Neuronal stem cell (in vitro differentiated cells): ENCODE data around the gene MPPED1.
A peak's percentile ranks its signal among the peaks of the same experiment; 100 is the strongest.

Source experiments
- DNase-seq: peaks from one replicate; pipeline ENCODE4 v3.0.0-alpha.2; 2013; ENCODE audit warnings: low spot score
- H2AFZ ChIP-seq: one replicate; pipeline ENCODE4 v1.6.1; 2013; ENCODE audit warnings: mild to moderate bottlenecking, low read length, inconsistent platforms
- H2AK5ac ChIP-seq: 2 replicates; pipeline ENCODE4 v1.6.1; 2013; ENCODE audit warnings: low read depth, mild to moderate bottlenecking, inconsistent platforms, low read length, moderate library complexity, mixed read lengths
- H2BK120ac ChIP-seq: 2 replicates; pipeline ENCODE4 v1.6.1; 2013; ENCODE audit warnings: low read depth, mild to moderate bottlenecking, inconsistent platforms, low read length, moderate library complexity, mixed read lengths
- H2BK12ac ChIP-seq: one replicate; pipeline ENCODE4 v1.6.1; 2013; ENCODE audit warnings: low read length, inconsistent platforms
- H2BK15ac ChIP-seq: 2 replicates; pipeline ENCODE4 v1.6.1; 2013; ENCODE audit warnings: mild to moderate bottlenecking, low read length, inconsistent platforms, mixed read lengths
- H2BK5ac ChIP-seq: one replicate; pipeline ENCODE4 v1.6.1; 2013; ENCODE audit warnings: inconsistent platforms, mild to moderate bottlenecking, low read length, moderate library complexity
- H3K14ac ChIP-seq: one replicate; pipeline ENCODE4 v1.6.1; 2013; ENCODE audit warnings: low read length, inconsistent platforms
- H3K18ac ChIP-seq: 2 replicates; pipeline ENCODE4 v1.6.1; 2013; ENCODE audit warnings: low read length, inconsistent platforms
- H3K23ac ChIP-seq: 2 replicates; pipeline ENCODE4 v1.6.1; 2013; ENCODE audit warnings: low read depth, mild to moderate bottlenecking, mixed read lengths, low read length, inconsistent platforms; ENCODE audit not compliant: poor library complexity
- H3K27ac ChIP-seq: replicated peaks from 3 replicates; pipeline ENCODE4 v1.5.1; 2013; ENCODE audit warnings: low read length, inconsistent platforms
- H3K27me3 ChIP-seq, 3 experiments: 2 replicates each; pipeline ENCODE4 v1.6.1; 2013; ENCODE audit warnings: low read length in 3 of 3, mild to moderate bottlenecking in 2 of 3, inconsistent platforms in 1 of 3, low read depth in 1 of 3, mixed read lengths in 1 of 3, moderate library complexity in 1 of 3; ENCODE audit not compliant: control insufficient read depth in 3 of 3, insufficient read depth in 3 of 3
- H3K36me3 ChIP-seq, 2 donors: replicated peaks in 1 of 2; 2 replicates each; pipeline ENCODE4 v1.6.1; 2013; ENCODE audit warnings: low read length in 2 of 2; ENCODE audit not compliant: control insufficient read depth in 2 of 2, insufficient read depth in 2 of 2
- H3K4ac ChIP-seq: 2 replicates; pipeline ENCODE4 v1.6.1; 2013; ENCODE audit warnings: inconsistent platforms, mild to moderate bottlenecking, low read length, moderate library complexity
- H3K4me1 ChIP-seq, 2 donors: 1 replicate in 1 of 2; 2 replicates in 1 of 2; pipeline ENCODE4 v1.6.1; 2013; ENCODE audit warnings: low read length in 2 of 2, low read depth in 1 of 2; ENCODE audit not compliant: control insufficient read depth in 2 of 2, insufficient read depth in 1 of 2
- H3K4me2 ChIP-seq: one replicate; pipeline ENCODE4 v1.6.1; 2013; ENCODE audit warnings: mild to moderate bottlenecking, low read length, inconsistent platforms; ENCODE audit not compliant: insufficient read depth, poor library complexity, severe bottlenecking
- H3K4me3 ChIP-seq, 2 donors: 2 replicates each; pipeline ENCODE4 v1.5.1; 2013; ENCODE audit warnings: low read length in 2 of 2, mild to moderate bottlenecking in 2 of 2, inconsistent platforms in 1 of 2, moderate library complexity in 1 of 2
- H3K79me1 ChIP-seq: one replicate; pipeline ENCODE4 v1.6.1; 2013; ENCODE audit warnings: low read depth, mild to moderate bottlenecking, inconsistent platforms, low read length, moderate library complexity
- H3K9ac ChIP-seq: one replicate; pipeline ENCODE4 v1.6.1; 2013; ENCODE audit warnings: mild to moderate bottlenecking, low read depth, low read length, inconsistent platforms; ENCODE audit not compliant: poor library complexity
- H3K9me3 ChIP-seq, 2 donors: replicated peaks in 1 of 2; 2 replicates each; pipeline versions ENCODE3 to v1.6.1; 2013; ENCODE audit warnings: low read length in 2 of 2, mild to moderate bottlenecking in 2 of 2, inconsistent platforms in 1 of 2, low read depth in 1 of 2, mixed read lengths in 1 of 2, moderate library complexity in 1 of 2; ENCODE audit not compliant: control insufficient read depth in 2 of 2, insufficient read depth in 1 of 2
- H4K8ac ChIP-seq: one replicate; pipeline ENCODE4 v1.6.1; 2013; ENCODE audit warnings: low read depth, mild to moderate bottlenecking, inconsistent platforms, low read length, moderate library complexity
- H4K91ac ChIP-seq: one replicate; pipeline ENCODE4 v1.6.1; 2013; ENCODE audit warnings: low read length, low read depth, mild to moderate bottlenecking, inconsistent platforms; ENCODE audit not compliant: poor library complexity
- WGBS, 2 donors: extraction: QIAGEN DNeasy Blood & Tissue Kit; methylation state at CpG; one replicate each; pipeline ENCODE4 v1.1.7; 2013; ENCODE audit warnings: missing lambda C conversion rate in 2 of 2, mixed read lengths in 1 of 2; ENCODE audit not compliant: insufficient read length in 2 of 2, insufficient replicate concordance in 1 of 2; ENCODE audit errors: extremely low coverage in 2 of 2; 5-methylcytosine and 5-hydroxymethylcytosine counted together

MPPED1 gene

GRCh38 chr22:43424201-43424600 is 12.4 kb downstream of the MPPED1 start:
- no peak overlapping the region for H3K27ac ChIP-seq
- peaks cover 0 to 46% of the 10 kb centered on the region in 2 donors for H3K4me1 ChIP-seq
- H2BK15ac ChIP-seq = no peak overlapping the region
- H4K91ac ChIP-seq = no peak overlapping the region
- no peak for DNase-seq
- H3K23ac ChIP-seq = no peak overlapping the region
- peaks cover 0 to 29% (median 0%) of the 10 kb centered on the region in 3 experiments for H3K27me3 ChIP-seq
- peaks cover 13% of the 10 kb centered on the region for H3K79me1 ChIP-seq
- no peak overlapping the region for H3K9ac ChIP-seq
- no CpG with 5 or more reads among the region's 7 CpGs for WGBS, 2 donors
- no peak overlapping the region for H2AK5ac ChIP-seq
- H3K18ac ChIP-seq = no peak overlapping the region
- H2AFZ ChIP-seq = no peak overlapping the region
- H3K36me3 ChIP-seq = peaks cover 0 to 2% of the 10 kb centered on the region in 2 donors
- H3K4me3 ChIP-seq = no peak overlapping the region
- no peak overlapping the region for H2BK5ac ChIP-seq
- no peak overlapping the region for H4K8ac ChIP-seq
- no peak overlapping the region for H2BK12ac ChIP-seq
- H2BK120ac ChIP-seq = no peak overlapping the region
- H3K4me2 ChIP-seq = no peak overlapping the region
- no peak overlapping the region for H3K4ac ChIP-seq
- no peak overlapping the region for H3K14ac ChIP-seq
- no peaks in the 10 kb centered on the region for H3K9me3 ChIP-seq

DNA sequence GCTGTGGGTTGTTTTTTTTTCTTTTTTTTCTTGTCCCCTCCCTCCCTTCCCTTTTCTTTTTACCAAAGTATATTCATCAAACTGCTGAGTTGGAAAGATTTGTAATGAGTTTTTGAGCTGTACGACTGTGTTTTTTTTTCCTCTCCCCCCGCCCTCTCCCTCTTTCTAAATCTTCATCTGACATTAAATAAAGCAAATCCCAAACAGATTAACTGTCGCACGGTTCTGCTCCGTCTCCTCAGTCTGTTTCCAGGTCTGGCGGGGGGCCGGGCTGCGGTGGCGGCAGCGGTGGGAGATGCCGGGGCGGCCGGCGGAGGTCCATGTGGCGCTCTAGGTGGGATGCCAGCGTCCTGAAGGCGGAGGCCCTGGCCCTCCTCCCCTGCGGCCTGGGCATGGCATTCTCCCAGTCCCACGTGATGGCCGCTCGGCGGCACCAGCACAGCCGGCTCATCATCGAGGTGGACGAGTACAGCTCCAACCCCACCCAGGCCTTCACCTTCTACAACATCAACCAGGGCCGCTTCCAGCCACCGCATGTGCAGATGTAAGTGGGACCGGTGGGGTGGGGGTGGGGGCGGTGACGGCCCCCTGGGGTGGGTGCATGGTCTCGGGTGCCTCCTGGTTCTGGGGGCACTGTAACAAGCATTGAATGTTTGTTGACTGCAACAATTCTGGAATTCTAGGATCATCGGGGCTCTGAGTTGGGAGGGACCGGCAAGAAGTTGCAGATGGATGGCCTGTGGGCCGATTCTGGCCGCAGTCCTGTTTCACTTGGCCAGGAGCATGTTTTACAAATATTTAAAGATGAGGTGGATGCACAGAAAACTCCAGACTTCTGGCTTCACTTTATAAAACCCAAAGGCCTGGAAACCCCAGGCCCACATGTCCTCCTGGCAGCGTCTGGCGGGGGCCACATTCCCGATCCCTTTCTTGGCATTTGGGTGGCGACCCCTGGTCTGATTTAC is 13.1 kb downstream of the MPPED1 start:
- Histone ChIP-seq H3K18ac (peak overlapping the region; percentile 91), H3K4me2 (no peak overlapping the region), H3K4me3 (no peak overlapping the region), H3K27me3 (peaks cover 0 to 22% (median 0%) of the 10 kb centered on the region in 3 experiments), H3K9me3 (no peaks in the 10 kb centered on the region), H3K14ac (no peak overlapping the region), H3K4me1 (peaks cover 0 to 40% of the 10 kb centered on the region in 2 donors), H2AFZ (no peak overlapping the region), H2BK5ac (no peak overlapping the region), H2BK120ac (peak overlapping the region; percentile 16), H3K27ac (no peak overlapping the region), H2AK5ac (peak overlapping the region; percentile 54), H3K9ac (no peak overlapping the region), H2BK15ac (no peak overlapping the region), H2BK12ac (no peak overlapping the region), H4K8ac (no peak overlapping the region), H3K23ac (peak overlapping the region; percentile 11), H3K79me1 (peaks cover 10% of the 10 kb centered on the region), H3K4ac (no peak overlapping the region), H4K91ac (no peak overlapping the region), H3K36me3 (peaks cover 0 to 4% of the 10 kb centered on the region in 2 donors)
- WGBS, 2 donors = no CpG with 5 or more reads among the region's 39 CpGs
- DNase-seq = no peak

DNA sequence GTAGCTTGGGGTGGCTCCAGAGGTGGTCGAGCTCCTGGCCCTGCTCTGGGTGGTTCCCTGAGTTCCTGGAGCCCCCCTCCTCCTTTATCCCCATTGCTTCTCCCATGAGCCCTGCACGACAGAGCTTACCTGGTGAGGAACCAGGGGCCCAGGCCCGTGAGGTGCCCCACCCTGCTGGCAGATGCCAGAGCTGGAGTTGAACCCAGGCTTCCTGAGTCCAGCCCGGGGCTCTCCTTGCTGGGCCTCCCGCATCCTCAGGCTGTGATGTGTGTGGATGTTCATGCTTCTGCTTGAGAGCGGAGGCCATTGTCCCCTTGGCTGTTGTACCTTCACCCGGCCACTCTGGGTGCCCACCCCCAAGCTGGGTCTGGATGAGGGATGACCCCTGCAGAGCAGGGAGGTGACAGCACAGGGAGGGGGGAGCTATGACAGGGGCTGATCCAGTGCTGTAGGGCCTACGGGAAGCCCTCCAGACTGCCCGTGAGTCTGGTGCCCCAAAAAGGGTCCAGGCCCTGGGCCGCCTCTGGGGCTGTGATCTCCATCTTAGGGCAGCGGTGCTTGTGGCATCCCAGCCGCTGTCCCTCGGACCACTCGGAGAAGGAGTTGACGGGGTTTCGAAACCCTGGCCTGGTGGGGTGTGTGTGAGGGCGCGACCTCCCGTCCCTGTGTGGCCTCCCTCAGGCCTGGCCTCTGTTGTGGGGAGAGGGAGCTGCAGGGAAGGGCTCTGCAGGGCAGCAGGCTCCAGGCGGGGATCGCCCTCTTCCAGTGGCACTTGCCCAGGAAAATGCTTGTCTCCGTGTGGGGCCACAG is 14.4 kb downstream of the MPPED1 start:
- H2BK15ac ChIP-seq = peak overlapping the region; percentile 60
- no peaks in the 10 kb centered on the region for H3K9me3 ChIP-seq
- H2AFZ ChIP-seq = peak overlapping the region; percentile 22
- H3K4me3 ChIP-seq = no peak overlapping the region
- no peak overlapping the region for H3K23ac ChIP-seq
- no peak overlapping the region for H2BK5ac ChIP-seq
- peak overlapping the region; percentile 43 for H2BK12ac ChIP-seq
- H4K8ac ChIP-seq = no peak overlapping the region
- WGBS, 2 donors = no CpG with 5 or more reads among the region's 22 CpGs
- peak overlapping the region; percentile 42 for H3K14ac ChIP-seq
- H2AK5ac ChIP-seq = peak overlapping the region; percentile 54
- H3K79me1 ChIP-seq = peaks cover 7% of the 10 kb centered on the region
- H3K4ac ChIP-seq = no peak overlapping the region
- no peak overlapping the region for H4K91ac ChIP-seq
- no peak overlapping the region for H2BK120ac ChIP-seq
- H3K36me3 ChIP-seq = peaks cover 0 to 4% of the 10 kb centered on the region in 2 donors
- peak overlapping the region; percentile 62 for H3K27ac ChIP-seq
- H3K4me2 ChIP-seq = no peak overlapping the region
- DNase-seq = no peak
- H3K4me1 ChIP-seq = peaks cover 0 to 40% of the 10 kb centered on the region in 2 donors
- H3K18ac ChIP-seq = peak overlapping the region; percentile 76
- H3K9ac ChIP-seq = peak overlapping the region; percentile 24
- peaks cover 0 to 19% (median 0%) of the 10 kb centered on the region in 3 experiments for H3K27me3 ChIP-seq
